ENCODE data around the gene XPR1. TPM values are rescaled to one million over a fixed set of nuclear protein-coding genes. Genes with fewer than 3 reads are reported as not detected.

The XPR1 gene
- total RNA-seq, 2 donors from 2014 or later = 39.3 to 50.9 TPM

DNA sequence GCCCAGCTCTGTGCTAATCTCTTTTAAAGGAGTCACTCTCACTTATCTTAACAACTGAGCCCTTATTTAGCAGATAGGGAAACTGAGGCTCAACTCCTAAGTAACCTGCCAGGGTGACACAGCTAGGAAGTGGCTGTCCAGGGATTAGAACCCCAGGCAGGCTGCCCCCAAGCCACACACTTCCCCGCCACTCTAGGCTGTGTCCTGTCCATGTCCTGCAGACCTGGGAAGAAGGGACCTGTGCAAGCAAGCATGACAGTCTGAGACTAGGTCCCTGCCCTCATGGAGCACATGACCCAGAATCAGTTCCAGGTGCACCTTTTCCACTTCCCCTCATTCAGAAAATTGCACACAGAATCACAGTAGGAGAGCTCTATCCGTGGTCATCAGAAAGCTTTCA, 293.1 kb downstream of the XPR1 start:
- peaks cover 45% of the 10 kb centered on the region for H3K4me1 ChIP-seq (ENCODE audit: control insufficient read depth, insufficient read depth, low read length)
- no peak overlapping the region for H3K27ac Mint-ChIP-seq
- H3K9ac ChIP-seq (ENCODE audit: extremely low read depth, low read length, poor library complexity, severe bottlenecking) = no peak overlapping the region
- no peak overlapping the region for H3K4me3 ChIP-seq (ENCODE audit: low read length)
- H3K27me3 Mint-ChIP-seq (ENCODE audit: insufficient read depth) = no peaks in the 10 kb centered on the region
- no peaks in the 10 kb centered on the region for H3K9me3 ChIP-seq (ENCODE audit: control insufficient read depth, low read length)
- no peaks in the 10 kb centered on the region for H3K9me3 Mint-ChIP-seq
- H3K4me1 Mint-ChIP-seq = peaks cover 69% of the 10 kb centered on the region
- TF ChIP-seq, protein P1, sequence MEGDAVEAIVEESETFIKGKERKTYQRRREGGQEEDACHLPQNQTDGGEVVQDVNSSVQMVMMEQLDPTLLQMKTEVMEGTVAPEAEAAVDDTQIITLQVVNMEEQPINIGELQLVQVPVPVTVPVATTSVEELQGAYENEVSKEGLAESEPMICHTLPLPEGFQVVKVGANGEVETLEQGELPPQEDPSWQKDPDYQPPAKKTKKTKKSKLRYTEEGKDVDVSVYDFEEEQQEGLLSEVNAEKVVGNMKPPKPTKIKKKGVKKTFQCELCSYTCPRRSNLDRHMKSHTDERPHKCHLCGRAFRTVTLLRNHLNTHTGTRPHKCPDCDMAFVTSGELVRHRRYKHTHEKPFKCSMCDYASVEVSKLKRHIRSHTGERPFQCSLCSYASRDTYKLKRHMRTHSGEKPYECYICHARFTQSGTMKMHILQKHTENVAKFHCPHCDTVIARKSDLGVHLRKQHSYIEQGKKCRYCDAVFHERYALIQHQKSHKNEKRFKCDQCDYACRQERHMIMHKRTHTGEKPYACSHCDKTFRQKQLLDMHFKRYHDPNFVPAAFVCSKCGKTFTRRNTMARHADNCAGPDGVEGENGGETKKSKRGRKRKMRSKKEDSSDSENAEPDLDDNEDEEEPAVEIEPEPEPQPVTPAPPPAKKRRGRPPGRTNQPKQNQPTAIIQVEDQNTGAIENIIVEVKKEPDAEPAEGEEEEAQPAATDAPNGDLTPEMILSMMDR (conservative IDR thresholded peaks at IDR 0.05) = no peak
- H3K36me3 ChIP-seq (ENCODE audit: control insufficient read depth, insufficient read depth, low read length) = no peaks in the 10 kb centered on the region
- H3K4me3 Mint-ChIP-seq = no peak overlapping the region
- no peak for DNase-seq
- H3K27ac ChIP-seq (ENCODE audit: low read depth, low read length) = peak overlapping the region; percentile 92
- 93 to 96% methylated on average over 2 of the region's 2 CpGs for WGBS, 2 experiments (ENCODE audit: insufficient coverage in 1 of 2, insufficient read length in 1 of 2)
- no peaks in the 10 kb centered on the region for H3K36me3 Mint-ChIP-seq (ENCODE audit: low read depth)
- H3K27me3 ChIP-seq (ENCODE audit: control insufficient read depth, insufficient read depth, low read length, poor library complexity, severe bottlenecking) = no peaks in the 10 kb centered on the region

DNA sequence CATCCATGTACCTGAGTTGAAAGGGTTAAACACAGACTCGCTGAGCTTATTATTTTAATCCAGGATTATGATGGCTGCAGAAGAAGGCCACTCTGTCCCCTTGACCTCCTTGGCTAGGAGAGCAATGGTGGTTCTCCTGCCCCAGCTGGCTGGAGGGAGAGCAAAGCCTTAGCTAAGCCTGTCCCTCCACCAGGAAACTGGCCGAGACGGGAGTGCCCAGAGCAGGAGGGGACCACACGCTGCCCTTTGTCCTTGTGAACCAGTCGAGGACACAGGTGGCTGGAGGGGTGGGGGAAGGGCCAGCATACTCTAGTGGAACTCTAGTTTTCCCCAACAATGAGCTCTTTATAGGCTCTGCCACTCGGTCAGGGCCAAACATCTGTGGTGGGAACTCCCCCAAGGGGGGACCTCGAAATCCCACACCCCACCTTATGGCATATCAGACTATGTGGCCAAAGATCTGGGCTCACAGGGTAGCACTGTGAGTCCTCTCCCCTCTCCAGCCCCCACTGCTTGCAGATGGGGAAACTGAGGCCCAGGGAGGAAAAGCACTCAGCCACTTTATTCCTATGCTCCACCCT, 293.7 kb downstream of the XPR1 start:
- Histone ChIP-seq H3K9me3 (ENCODE audit: control insufficient read depth, low read length) (no peaks in the 10 kb centered on the region), H3K27me3 (ENCODE audit: control insufficient read depth, insufficient read depth, low read length, poor library complexity, severe bottlenecking) (no peaks in the 10 kb centered on the region), H3K9ac (ENCODE audit: extremely low read depth, low read length, poor library complexity, severe bottlenecking) (no peak overlapping the region), H3K4me3 (ENCODE audit: low read length) (no peak overlapping the region), H3K27ac (ENCODE audit: low read depth, low read length) (peak overlapping the region; percentile 92), H3K36me3 (ENCODE audit: control insufficient read depth, insufficient read depth, low read length) (no peaks in the 10 kb centered on the region), H3K4me1 (ENCODE audit: control insufficient read depth, insufficient read depth, low read length) (peaks cover 45% of the 10 kb centered on the region)
- no peak for DNase-seq
- no peaks in the 10 kb centered on the region for H3K9me3 Mint-ChIP-seq
- no peaks in the 10 kb centered on the region for H3K36me3 Mint-ChIP-seq (ENCODE audit: low read depth)
- TF ChIP-seq, protein P1 (conservative IDR thresholded peaks at IDR 0.05) = no peak
- WGBS, 2 experiments (ENCODE audit: insufficient coverage in 1 of 2, insufficient read length in 1 of 2) = 60 to 73% methylated on average over 4 to 7 of the region's 7 CpGs
- H3K27ac Mint-ChIP-seq = peak overlapping the region; percentile 33
- H3K4me1 Mint-ChIP-seq = peaks cover 66% of the 10 kb centered on the region
- H3K27me3 Mint-ChIP-seq (ENCODE audit: insufficient read depth) = no peaks in the 10 kb centered on the region
- no peak overlapping the region for H3K4me3 Mint-ChIP-seq

DNA sequence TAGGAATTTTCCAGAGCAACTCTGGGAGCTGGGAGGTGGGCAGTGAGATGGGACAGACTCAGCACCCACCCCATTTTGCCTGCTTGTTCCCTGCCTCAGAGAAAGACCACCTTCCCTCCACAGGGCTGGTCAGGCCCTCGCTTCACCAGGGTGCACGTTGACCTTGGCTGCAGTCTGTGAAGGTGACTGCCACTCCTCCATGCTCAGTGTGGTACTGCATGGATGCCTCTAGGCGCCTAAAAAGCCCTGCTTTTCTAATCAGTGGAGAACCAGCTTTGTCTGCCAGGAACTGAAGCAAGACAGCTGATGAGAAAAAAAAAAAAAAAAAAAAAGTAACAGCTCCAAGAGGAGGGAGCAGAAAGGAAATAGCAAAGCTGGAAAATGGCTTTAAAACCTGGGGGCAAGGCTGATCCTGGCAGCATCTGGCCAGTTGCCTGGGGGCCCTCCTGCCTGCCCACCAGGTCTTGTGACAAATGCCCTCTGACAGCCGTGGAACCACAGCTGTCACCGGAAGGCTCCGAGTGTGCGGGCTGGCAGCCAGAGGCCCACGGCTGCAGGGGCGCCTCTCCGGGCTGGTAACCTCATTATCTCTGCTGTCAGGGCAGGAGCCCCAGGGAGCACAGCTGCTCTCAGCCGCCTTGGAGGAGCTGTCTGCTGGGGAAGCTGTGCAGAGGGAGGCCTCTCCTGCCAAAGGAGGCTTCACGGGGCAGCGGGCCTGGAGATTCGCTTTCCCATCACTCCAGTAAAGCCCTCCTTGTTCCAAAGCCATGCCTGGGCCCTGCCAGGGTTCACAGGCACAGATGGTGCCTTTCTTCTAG, 294.6 kb downstream of the XPR1 start:
- Mint-ChIP-seq H3K36me3 (ENCODE audit: low read depth) (no peaks in the 10 kb centered on the region), H3K4me1 (peaks cover 66% of the 10 kb centered on the region), H3K9me3 (no peaks in the 10 kb centered on the region), H3K27me3 (ENCODE audit: insufficient read depth) (no peaks in the 10 kb centered on the region), H3K4me3 (no peak overlapping the region), H3K27ac (no peak overlapping the region)
- no peak overlapping the region for H3K4me3 ChIP-seq (ENCODE audit: low read length)
- H3K9me3 ChIP-seq (ENCODE audit: control insufficient read depth, low read length) = no peaks in the 10 kb centered on the region
- no peaks in the 10 kb centered on the region for H3K27me3 ChIP-seq (ENCODE audit: control insufficient read depth, insufficient read depth, low read length, poor library complexity, severe bottlenecking)
- TF ChIP-seq, protein P1 (conservative IDR thresholded peaks at IDR 0.05) = no peak
- H3K4me1 ChIP-seq (ENCODE audit: control insufficient read depth, insufficient read depth, low read length) = peaks cover 45% of the 10 kb centered on the region
- H3K36me3 ChIP-seq (ENCODE audit: control insufficient read depth, insufficient read depth, low read length) = no peaks in the 10 kb centered on the region
- 70 to 74% methylated on average over 10 to 14 of the region's 14 CpGs for WGBS, 2 experiments (ENCODE audit: insufficient coverage in 1 of 2, insufficient read length in 1 of 2)
- peak overlapping the region; percentile 92 for H3K27ac ChIP-seq (ENCODE audit: low read depth, low read length)
- no peak overlapping the region for H3K9ac ChIP-seq (ENCODE audit: extremely low read depth, low read length, poor library complexity, severe bottlenecking)
- DNase-seq = no peak
